CD4-positive, alpha-beta T cell treated with Interleukin-4 for 1 hour (primary cell): ENCODE data around the gene KPNB1.
A peak's percentile ranks its signal among the peaks of the same experiment; 100 is the strongest.

ENCODE experiments used
- DNase-seq, 2 donors: peaks; one replicate each; pipeline ENCODE4 v3.0.0-alpha.2; 2020 to 2022

KPNB1 gene

DNA sequence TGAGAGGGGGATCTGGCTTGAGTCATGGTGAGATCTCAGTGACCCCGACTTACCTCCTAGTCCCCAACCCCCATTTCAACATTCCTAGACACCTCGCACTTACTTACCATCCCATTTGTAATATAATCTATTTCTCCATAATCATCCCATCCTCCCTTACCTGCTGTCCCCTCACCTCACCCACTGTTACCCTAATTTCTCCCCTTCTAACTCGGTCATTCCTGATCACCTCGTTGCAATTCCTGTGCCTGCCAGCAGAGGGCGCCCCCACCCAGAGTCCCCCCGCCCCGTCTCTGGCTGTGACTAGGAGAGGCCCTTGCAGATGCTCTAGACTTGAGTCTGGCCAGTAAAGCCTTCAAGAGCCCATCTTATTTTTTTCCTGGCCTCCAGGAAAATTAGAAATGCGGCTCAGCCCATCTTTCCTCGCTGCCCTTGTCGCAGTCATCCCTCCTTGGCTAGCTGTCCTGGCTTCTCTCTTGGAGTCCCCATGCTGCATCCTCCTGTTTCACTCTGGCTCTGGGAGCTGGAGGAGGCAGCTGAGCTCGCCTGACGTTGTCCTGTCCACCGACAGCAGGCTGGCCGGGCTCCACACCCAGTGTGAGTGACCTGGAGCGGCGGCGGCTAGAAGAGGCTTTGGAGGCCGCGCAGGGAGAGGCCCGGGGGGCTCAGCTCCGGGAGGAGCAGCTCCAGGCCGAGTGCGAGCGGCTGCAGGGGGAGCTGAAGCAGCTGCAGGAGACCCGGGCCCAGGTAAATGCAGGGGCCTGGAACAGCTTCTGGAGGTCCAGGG, 49.2 kb downstream of the KPNB1 start:
- peak; percentile 78 to 82 for DNase-seq

GRCh38 chr17:47699536-47699840, 49.8 kb downstream of the KPNB1 start:
- no peak for DNase-seq

- DNase-seq, result peak in 1 of 2 donors; percentile 52
Measured at GRCh38 chr17:47700471-47701449, 51.0 kb downstream of the KPNB1 start.

DNA sequence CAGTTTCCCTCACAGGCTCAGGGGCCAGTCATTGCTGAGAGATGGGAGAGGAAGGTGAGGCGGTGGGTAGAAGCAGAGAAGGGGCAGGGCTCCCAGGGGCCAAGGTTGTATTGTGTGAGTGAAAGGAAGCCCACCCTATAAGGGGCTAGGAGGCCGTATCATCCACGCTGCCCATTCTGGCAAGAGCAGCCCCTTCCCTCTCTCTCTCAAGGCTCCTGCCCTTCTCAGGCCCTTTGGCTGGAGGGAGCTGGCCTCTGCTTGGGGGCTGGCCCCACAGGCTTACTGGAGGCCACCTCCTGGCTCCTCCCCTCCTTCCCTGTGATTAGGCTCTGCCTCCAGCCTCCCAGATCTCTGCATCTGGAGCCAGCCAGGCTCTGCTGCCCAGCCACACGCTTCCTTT, 51.9 kb downstream of the KPNB1 start:
- no peak for DNase-seq

GRCh38 chr17:47702391-47702995, 52.8 kb downstream of the KPNB1 start:
- no peak for DNase-seq

- peak; percentile 47 to 59 for DNase-seq
Measured at GRCh38 chr17:47703191-47703591, 53.5 kb downstream of the KPNB1 start.

DNA sequence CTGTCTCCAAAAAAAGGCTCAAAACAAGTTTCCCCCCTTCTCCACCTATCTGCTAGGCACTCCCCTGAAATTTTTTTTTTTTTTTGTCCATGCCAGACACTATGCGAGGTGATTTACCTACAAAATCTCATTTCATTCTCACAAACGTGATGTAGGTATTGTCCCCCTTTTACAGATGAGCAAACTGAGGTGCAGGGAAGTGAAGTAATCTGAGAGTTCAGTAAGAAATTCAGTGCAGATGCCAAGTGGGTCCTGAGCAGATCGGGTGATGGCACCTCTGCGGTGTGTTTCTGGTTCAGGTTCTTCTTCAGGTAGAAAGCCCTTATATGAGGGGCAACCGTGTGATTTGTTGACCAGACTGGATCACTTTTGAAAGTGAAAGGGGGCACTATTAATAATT, 54.0 kb downstream of the KPNB1 start:
- DNase-seq, result no peak

DNA sequence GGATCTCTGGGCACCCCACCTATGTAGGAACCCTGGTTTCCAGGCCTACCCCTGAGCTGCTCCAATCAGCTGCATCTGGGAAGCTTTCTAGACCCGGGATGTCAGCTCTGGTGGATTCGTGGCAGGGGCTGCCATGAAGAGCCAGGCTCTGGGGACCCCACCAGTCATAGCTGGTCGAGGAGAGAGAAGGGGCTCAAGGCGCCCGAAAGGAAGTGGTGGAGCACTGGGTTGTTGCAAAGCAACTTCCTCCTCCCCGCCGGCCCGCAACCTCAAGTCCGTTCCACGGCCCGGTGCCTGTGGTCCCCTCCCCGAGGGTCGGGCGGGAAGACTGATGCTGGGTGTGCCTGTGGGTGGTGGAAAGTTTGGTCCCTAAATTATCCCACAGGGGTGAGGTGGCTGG, 54.4 kb downstream of the KPNB1 start:
- peak in 1 of 2 donors; percentile 31 for DNase-seq

DNA sequence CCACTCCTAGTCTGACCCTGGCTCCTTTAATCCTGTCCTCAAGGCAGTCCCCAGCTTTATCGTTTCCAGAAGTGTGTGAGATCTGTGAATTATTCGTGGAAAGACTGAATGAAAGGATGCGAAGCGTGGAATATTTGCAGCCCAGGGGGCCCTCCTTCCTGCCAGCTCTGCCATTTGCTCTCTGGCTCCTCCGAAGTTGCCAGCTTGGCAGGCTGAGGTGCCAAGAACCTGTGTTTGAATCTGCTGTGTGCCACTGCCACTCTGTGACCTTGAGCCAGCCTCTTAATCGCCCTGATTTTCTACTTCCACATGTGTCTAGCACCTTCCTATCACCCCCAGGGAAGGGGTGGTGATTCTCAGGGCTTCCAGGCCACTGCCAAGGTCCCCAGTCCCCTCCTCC, 55.0 kb downstream of the KPNB1 start:
- DNase-seq, result no peak

GRCh38 chr17:47705536-47706530, 56.1 kb downstream of the KPNB1 start:
- DNase-seq, result no peak

DNA sequence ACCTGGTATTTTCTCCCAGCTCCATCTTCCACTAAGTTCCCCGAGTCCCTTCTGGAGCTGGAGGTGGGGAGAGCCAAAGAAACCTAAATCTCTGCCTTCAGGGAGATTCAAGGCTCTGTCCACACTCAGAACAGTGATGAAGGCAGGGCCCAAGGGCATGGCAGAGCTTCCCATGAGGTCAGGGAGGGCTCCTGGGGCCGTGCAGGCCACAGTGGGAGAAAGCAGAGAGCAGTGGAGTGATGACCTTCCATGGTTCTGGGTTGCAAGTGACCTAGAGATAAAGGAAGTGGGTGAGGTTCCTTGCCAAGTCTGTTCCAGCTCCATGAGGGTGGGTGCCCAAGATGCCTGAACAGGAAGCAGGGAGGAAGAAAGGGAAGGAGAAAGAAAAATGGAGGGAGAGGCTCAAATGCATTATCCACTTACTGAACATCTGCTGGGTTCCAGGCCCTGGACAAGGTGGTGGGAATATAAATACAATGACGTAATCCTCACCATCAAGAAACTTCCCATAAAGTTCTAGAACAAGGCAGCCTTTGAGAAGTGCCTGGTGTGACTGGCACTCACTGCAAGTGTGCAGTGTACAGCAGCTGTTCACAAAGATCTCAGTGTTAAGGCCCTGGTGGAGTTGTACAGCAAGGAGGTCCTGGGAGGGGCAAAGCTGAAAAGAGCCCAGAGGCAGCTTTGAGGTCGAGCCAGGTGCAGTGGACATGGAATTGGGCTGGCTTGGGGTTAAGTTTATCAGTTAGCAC, 57.5 kb downstream of the KPNB1 start:
- no peak for DNase-seq

DNA sequence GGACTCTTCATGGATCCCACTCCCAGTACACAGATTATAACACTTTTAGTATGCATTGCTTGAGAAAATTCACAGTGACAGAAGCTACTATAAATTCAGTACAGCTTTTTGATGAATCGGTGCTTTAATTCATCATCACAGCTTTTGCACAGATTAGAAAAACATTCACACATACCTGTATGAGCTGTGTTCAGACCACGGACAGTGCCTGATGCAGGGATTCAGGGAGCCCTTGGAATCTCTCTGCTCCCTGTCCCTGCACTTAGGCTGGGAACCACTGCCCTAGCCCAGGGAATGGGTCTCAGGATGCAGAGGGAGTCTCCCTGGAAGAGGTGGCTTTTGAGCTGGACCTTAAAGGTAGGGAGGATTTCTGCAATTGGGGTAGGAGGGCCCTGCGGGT, 58.2 kb downstream of the KPNB1 start:
- DNase-seq, result no peak

GRCh38 chr17:47708312-47708863, 58.7 kb downstream of the KPNB1 start:
- DNase-seq, result no peak

GRCh38 chr17:47708864-47709541, 59.3 kb downstream of the KPNB1 start:
- no peak for DNase-seq

DNA sequence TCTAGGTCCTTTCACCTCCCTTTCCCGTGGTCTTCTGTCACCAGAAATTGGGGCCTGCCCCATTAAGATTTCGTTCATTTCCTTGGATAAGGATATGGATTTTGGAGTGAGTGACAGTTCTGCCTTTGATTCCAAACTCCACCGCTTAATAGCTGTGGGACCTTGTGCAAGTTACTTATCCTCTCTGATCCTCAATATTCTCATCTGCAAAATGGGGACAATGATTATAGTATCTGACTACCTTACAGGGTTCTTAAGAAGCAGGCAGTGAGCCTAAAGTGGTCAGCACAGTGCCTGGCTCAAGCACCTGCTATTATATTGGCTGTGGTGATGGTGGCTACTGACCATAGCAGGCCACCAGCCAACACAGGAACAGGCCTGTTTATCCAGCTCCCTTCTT, 59.9 kb downstream of the KPNB1 start:
- no peak for DNase-seq

DNA sequence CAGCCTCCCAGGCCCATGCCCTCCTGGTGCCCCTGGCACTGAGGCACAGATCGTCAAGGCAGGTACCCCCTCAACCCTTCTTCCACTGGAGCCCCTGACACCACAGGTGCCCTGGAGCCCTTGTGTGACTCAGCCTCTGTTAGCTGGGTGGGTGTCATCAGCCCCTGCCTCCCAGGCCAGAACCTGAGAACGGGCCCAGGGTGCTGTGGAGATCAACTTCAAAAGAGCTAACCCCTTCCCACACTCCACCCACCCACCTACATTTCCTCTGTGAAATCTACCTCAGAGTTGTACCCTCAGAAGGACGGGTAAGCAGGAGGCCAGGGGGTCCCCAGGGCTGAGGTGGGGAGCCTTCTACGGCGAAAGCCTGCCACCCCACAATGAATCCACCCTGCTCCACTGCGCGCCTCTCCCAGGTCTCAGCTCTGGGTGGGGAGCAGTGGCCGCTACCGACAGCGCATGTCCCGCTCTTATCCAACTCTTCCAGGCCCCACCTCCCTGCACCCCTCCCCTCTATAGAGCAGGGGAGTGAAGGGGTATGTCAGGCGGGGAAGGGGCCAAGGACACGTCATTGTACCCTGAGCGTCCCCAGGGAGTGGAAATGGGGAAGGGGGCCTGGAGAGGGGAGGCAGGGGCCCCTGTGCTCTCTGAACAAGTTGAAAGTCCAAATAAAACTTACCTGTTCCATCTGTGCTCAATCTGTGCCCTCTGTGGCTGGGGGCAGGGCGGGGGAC, 61.8 kb downstream of the KPNB1 start:
- no peak for DNase-seq

DNA sequence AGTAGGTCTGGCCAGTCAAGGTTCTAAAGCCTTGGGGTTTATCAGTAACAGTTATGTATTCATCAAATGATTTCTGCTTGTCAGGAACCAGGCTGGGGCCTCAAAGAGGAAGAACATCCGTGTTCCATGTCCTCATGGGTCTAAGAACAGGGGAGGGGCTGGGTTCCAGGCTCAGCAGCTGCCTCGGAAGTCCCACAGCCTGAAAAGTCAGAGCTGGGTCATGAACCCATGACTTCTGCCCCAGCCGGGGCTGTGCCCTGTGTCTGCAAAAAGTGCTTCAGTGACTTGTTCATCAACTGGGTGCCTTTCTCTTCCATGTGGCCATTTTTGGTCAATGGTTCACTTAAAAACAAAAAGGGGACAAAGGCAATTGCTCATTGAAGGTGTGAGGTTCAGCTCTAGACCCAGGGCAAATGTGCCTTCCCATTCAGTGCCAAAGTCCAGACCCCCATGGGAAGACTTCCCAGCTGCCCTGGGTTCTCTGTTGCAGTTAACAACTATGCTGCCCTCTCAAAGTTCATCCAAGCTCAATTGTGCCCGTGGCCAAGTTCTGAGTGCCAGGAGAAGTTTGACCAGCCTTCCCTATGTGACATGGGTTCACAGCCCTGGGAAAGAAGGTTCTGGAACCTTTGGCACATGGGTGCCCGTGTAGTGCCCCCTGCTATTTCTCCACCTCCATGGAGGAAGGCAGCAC, 62.8 kb downstream of the KPNB1 start:
- DNase-seq, result no peak

GRCh38 chr17:47713980-47714700, 64.4 kb downstream of the KPNB1 start:
- DNase-seq, result no peak
